ENCODE results near the gene BGN. TPM values are rescaled to one million over a fixed set of nuclear protein-coding genes. Genes with fewer than 3 reads are reported as not detected.

BGN gene
- total RNA-seq, 1 experiment from 2014 or later: 1.2 TPM

GRCh38 chrX:153526801-153527200 lies 32.0 kb downstream of the BGN start:
- Histone ChIP-seq H3K4me2 (ENCODE audit: insufficient read depth, insufficient read length, low read length) (no peak overlapping the region), H2AK5ac (ENCODE audit: insufficient read length, low read length) (no peak overlapping the region), H2BK20ac (ENCODE audit: low read depth, low read length, poor library complexity, severe bottlenecking) (no peak overlapping the region), H4K8ac (replicated peaks; ENCODE audit: insufficient read length, low read depth, low read length) (no peak overlapping the region), H2BK15ac (ENCODE audit: low read depth, low read length) (no peak overlapping the region), H3T11ph (ENCODE audit: low read length) (no peak overlapping the region), H4K20me1 (ENCODE audit: control insufficient read depth, insufficient read depth, insufficient read length) (no peaks in the 10 kb centered on the region), H3K27me3 (ENCODE audit: insufficient read depth, low read length) (no peaks in the 10 kb centered on the region), H3K14ac (ENCODE audit: insufficient read depth, low read length) (no peak overlapping the region; the same call in 1 of the 2 replicates), H3K56ac (ENCODE audit: insufficient read length, low read depth, low read length) (no peak overlapping the region), H3K23me2 (ENCODE audit: insufficient read length, low read depth, low read length, poor library complexity, severe bottlenecking) (no peaks in the 10 kb centered on the region), H3K23ac (ENCODE audit: insufficient read length, low read depth, low read length) (no peak overlapping the region), H3K18ac (ENCODE audit: insufficient read length, low read depth, low read length) (no peak overlapping the region), H3K4me1 (ENCODE audit: insufficient read depth, low read length) (no peaks in the 10 kb centered on the region), H4K91ac (ENCODE audit: insufficient read length, low read depth, low read length) (no peak overlapping the region), H2BK5ac (ENCODE audit: insufficient read length, low read length) (no peak overlapping the region), H2BK120ac (ENCODE audit: low read depth, low read length, poor library complexity, severe bottlenecking) (no peak overlapping the region), H3K9ac (ENCODE audit: extremely low read depth, insufficient read length, low read length) (no peak overlapping the region), H3K4ac (ENCODE audit: low read depth, low read length) (no peak overlapping the region), H2AFZ (ENCODE audit: low read length) (no peak overlapping the region), H3K27ac (ENCODE audit: insufficient read length, low read depth, low read length) (no peak overlapping the region), H3K79me1 (ENCODE audit: insufficient read depth, low read depth, low read length, poor library complexity, severe bottlenecking) (no peaks in the 10 kb centered on the region), H4K5ac (ENCODE audit: insufficient read length, low read depth, low read length) (no peak overlapping the region), H3K9me3 (ENCODE audit: control insufficient read depth, low read depth, low read length) (peaks cover 49% of the 10 kb centered on the region), H2BK12ac (ENCODE audit: insufficient read length, low read depth, low read length) (no peak overlapping the region), H3K79me2 (ENCODE audit: insufficient read depth, low read length) (no peaks in the 10 kb centered on the region)
- Mint-ChIP-seq H3K27ac (no peak overlapping the region; a peak in 1 of 7 replicates), H3K4me1 (no peaks in the 10 kb centered on the region), H3K4me3 (no peak overlapping the region), H3K9me3 (peaks cover 66 to 68% of the 10 kb centered on the region in 2 experiments), H3K36me3 (ENCODE audit: insufficient read depth in 1 of 3, low read depth in 3 of 3) (peaks cover 0 to 5% (median 2%) of the 10 kb centered on the region in 3 experiments; a peak in 4 of 7 replicates), H3K27me3 (ENCODE audit: low read depth) (peaks cover 8% of the 10 kb centered on the region)
- DNase-seq: no peak
- no CpG with 5 or more reads among the region's 10 CpGs for WGBS (ENCODE audit: extremely low coverage, insufficient read length, low lambda C conversion rate)
- no peak for TF ChIP-seq CTCF (conservative IDR thresholded peaks at IDR 0.05)
